ENCODE results near the gene FPR3.
"Not testable (repeated sequence)": the region's sequence is repeated elsewhere in the genome, so short reads cannot be mapped to it uniquely, and the experiment has no call there.

The FPR3 gene

GRCh38 chr19:51783372-51783771 lies 11.6 kb upstream of the FPR3 start:
- no peak for DNase-seq (ENCODE audit: low read depth in 1 of 2, low spot score in 1 of 2)

DNA sequence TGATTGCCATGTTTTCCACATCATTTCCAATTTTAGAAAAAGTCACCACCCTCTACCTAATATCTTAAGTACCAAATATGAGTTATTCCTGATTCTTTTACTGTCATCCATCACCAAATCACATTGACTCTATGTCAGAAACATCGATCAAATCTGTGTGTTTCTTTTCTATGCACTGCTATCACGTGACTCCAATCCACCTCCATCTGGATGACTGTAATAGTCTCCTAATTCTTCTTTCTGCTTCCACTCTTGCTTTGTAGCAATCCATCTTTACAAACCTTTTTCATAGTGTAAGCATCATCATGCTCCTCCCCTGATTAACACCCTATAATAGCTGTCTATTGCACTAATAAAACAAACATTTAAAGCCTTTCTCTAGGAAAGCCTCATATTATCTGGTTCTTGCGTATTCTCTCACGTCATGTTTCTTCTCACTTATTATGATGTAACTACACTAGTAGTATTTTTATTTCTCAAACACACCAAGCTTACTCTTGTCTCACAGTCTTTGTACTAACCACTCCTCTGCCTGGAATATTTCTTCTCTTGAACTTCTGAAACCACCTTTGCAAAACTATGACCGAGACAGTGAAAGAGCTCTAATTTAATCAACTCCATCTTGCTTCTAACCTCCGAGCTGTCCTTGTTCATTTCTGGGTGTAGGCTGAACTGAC lies 10.7 kb upstream of the FPR3 start:
- DNase-seq (ENCODE audit: low read depth in 1 of 2, low spot score in 1 of 2): no peak

DNA sequence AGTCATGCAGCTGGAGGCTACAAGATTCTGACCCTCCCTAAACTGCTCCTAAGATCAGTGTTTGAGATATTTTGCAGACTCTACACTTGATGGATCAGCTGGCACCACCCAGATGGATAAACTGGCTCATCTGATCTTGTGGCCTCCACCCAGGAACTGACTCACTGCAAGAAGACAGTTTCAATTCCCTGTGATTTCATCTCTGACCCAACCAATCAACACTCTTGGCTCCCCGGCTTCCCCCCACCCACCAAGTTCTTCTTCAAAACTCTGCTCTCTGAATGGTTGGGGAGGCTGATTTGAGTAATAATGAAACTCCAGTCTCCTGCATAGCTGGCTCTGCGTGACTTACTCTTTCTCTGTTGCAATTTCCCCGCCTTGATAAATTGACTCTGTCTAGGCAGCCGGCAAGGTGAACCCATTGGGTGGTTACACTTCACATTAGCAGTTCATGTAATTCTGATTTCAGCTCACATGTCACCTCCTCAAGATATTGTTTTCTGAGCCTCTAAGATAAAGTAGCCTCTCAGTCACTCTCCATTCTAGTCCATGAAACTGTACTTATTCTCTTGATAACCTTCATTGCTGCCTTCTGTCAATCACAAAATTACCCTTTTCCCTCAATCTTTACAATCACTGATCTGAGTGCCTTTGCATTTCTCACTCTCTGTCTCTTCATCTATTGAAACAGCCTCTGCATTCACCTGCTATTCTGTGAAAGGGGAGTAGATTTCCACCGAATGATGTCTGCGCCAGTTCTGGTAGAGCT lies 9.9 kb upstream of the FPR3 start:
- peak in 1 of 2 donors; percentile 13 for DNase-seq (ENCODE audit: low read depth in 1 of 2, low spot score in 1 of 2)

GRCh38 chr19:51786646-51787494 lies 8.1 kb upstream of the FPR3 start:
- DNase-seq (ENCODE audit: low read depth in 1 of 2, low spot score in 1 of 2): no peak

DNA sequence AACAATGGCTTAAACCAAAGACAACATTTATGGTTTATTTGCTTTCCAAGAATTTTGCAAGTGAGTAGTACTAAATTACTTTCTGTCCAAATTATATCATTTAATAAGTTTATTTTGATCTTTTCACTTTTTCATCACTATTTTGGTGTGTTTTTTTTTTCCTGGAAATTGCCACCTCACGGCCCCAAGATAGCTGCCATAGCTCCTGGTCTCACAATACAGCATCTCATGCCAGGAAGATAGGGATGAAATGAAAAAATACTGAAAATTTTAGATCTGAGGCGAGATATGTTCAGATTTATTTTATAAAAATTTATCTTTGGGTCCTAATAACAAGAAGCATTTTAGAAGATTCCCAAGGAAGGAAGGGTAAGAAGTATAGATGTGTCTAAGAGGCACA lies 6.9 kb upstream of the FPR3 start:
- DNase-seq (ENCODE audit: low read depth in 1 of 2, low spot score in 1 of 2): no peak

- no peak for DNase-seq (ENCODE audit: low read depth in 1 of 2, low spot score in 1 of 2)
These were observed 5.7 kb upstream of the FPR3 start for GRCh38 chr19:51789061-51789795.

DNA sequence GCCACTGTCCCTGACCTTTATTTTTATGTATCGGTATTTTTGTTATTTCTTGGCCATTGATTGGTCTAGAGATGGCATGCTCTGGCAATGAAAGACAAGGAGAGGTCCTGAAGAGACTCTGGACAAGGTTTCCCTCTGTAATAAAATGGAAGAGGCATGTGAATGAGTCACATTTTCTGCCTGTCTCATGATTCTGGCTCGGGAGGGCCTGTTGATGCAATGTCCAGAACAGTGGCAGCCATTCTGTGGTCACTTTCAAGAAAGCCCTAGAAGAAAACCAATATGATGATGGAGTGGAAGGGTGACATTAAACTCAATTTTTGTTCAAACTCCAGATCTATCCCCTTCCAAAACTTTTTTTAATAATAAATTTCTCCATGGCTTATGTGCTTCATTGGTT lies 2.0 kb upstream of the FPR3 start:
- no peak for DNase-seq (ENCODE audit: low read depth in 1 of 2, low spot score in 1 of 2)

DNA sequence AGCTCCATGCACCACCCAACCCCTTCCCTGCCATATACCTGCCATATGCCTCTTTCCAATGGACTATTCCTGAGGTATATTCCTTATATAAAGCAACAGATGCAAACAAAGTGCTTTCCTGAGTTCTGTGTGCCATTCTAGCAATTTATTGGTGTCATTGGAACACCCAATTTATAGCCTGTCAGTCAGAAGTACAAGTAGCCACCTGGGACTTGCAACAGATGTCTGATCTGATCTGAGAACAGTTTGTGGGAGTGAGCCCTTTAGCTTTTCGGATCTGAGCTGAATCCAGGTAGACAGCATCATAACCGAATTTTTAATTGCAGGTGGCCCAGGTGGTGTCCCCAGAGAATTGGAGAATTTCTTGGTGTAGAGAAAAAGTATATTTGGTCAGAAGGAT lies 963 bp upstream of the FPR3 start:
- DNase-seq (ENCODE audit: low read depth in 1 of 2, low spot score in 1 of 2): no peak

GRCh38 chr19:51796195-51796679 lies 1.3 kb downstream of the FPR3 start:
- no peak for DNase-seq (ENCODE audit: low read depth in 1 of 2, low spot score in 1 of 2)

DNA sequence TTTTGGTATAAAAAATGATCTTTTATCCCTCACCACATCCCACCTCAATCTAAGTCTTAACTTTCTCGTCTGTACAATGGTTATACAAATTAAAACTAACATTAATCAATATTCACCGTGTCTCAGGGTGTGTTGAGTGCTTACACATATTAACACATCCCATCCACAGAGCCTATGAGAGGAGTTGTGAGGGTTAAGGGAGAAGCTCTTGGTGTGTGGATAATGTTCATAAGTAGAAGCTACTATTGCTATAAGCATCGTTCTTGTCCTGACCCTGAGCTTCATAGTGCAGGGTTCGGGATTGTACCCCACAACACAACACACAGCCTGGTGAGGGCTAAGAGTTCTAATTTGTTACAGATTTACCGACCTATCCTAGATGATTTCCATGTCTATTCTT lies 2.5 kb downstream of the FPR3 start:
- DNase-seq (ENCODE audit: low read depth in 1 of 2, low spot score in 1 of 2): no peak

GRCh38 chr19:51798062-51798461 lies 3.1 kb downstream of the FPR3 start:
- no peak for DNase-seq (ENCODE audit: low read depth in 1 of 2, low spot score in 1 of 2)

DNA sequence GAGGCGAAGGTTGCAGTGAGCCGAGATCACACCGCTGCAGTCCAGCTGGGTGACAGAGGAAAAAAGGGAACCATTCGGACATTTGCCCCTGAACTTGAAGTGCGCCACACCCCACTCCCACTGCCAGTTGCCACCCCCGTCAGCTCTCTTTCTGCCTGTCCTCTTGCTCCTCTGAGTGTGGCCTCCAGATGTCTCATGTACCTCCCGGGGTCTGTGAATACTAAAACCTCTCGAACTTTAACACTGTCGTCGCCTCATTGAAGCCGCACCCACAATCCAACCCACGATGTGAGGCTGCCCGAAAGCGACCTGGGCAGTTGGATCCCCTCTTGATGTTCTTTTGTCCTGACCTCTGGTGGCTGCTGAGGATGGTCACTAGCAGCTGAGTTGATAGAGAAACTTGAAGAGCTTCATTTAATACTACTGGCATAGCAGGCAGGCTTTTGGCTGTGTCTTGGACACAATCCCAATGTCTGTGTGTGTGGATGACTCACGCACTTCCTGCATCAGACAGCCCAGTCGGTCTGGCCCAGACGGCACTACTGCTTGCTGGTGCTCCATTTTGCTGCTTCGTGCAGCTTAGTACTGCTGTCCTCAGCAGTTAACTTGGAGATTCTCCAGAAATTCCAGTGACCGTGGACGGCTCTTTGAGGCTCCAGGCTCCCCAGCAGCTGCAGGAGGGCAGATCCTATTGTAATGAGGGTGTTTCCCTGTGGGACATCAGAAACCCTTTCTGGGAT lies 4.2 kb downstream of the FPR3 start:
- no peak for DNase-seq (ENCODE audit: low read depth in 1 of 2, low spot score in 1 of 2)

GRCh38 chr19:51799774-51800472 lies 5.0 kb downstream of the FPR3 start:
- DNase-seq (ENCODE audit: low read depth in 1 of 2, low spot score in 1 of 2): no peak

DNA sequence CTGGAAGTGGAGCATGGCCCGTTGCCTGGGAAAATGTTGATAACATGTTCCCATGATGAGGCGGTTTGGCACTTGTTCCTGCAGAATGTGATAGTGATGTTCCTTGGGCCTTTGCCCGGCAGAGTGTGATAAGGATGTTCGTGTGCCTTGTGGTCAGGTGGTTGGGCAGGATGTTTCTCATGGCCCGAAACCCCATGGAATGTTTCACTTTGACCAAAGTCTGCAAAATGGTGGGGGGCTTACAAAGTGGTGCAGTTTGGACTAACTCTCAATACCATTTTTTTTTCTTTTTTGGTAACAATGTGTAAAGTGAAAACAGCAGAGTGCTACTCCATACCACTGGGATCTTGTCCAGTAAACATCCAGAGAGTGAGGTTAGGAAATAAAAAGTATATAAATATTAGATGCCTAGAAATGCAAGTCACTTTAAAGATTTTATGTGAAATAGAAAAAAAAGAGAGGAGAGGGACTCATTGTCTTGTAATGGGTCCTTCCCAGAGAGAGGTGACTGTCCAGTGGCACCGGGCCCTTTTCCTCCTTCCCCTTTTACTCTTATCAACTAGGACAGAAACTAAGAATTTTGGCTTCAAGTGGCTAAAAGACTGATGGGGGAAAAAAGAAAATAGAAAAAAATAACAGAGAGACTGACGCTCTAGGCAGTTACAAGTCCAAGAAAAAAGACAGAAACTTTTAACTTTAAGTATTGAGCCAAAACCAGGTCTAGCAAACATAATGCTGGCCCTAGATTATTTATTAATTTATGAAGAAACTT lies 5.7 kb downstream of the FPR3 start:
- no peak for DNase-seq (ENCODE audit: low read depth in 1 of 2, low spot score in 1 of 2)

DNA sequence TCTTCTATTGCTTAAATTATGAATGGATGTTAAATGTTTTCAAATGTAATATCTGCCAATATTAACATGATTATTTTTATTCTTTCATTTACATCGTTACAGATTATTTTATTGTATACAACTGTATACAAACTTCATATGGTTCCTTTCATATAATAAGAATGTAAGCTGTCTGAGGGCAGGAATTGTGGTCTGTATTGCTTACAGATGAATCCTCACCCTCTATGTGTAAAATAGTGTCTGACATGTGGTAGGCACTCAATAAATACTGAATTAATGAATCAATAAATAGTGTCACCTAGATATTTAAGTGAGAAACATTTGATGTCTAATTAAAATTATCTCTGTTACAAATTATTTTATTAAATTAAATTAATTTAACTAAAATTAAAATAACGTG lies 7.8 kb downstream of the FPR3 start:
- DNase-seq (ENCODE audit: low read depth in 1 of 2, low spot score in 1 of 2): no peak

- no peak for DNase-seq (ENCODE audit: low read depth in 1 of 2, low spot score in 1 of 2)
These were observed 8.6 kb downstream of the FPR3 start for GRCh38 chr19:51803519-51803918.

GRCh38 chr19:51803967-51804366 lies 9.0 kb downstream of the FPR3 start:
- DNase-seq (ENCODE audit: low read depth in 1 of 2, low spot score in 1 of 2): no peak

DNA sequence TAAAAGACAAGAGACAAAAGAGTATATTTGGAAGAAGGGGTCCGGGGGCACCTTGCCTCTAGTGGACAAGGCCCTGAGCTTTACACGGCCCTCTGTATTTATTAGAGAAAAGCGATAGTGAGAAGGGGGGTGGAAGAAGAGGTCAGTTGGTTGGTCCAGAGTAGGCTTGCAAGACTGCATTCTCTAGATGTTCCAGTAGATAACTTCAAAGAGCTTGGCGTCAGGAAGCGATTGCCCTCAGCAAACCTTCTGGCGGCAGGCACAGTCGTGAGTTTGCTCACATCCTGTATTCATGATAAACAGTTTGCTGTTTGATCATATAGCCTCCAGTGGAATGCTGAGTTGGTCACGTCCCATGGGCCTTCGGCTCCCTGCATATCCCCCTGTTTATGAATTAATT lies 9.8 kb downstream of the FPR3 start:
- DNase-seq (ENCODE audit: low read depth in 1 of 2, low spot score in 1 of 2): not testable (repeated sequence)

- DNase-seq (ENCODE audit: low read depth in 1 of 2, low spot score in 1 of 2): not testable (repeated sequence)
These were observed 10.4 kb downstream of the FPR3 start for GRCh38 chr19:51805396-51805795.

All from activated T-helper 1 cell treated with anti-CD3 and anti-CD28 coated beads, Interleukin-2, amount 50 U/mL, for 16 hours (primary cell).